ENCODE results near the gene GGA1.

GGA1 gene

GRCh38 chr22:37663521-37664140 lies 55.0 kb downstream of the GGA1 start:
- Histone ChIP-seq H3K27ac (no peak overlapping the region), H3K9me3 (ENCODE audit: severe bottlenecking) (no peaks in the 10 kb centered on the region), H3K27me3 (ENCODE audit: insufficient read depth, low read depth, severe bottlenecking) (no peaks in the 10 kb centered on the region), H3K4me3 (ENCODE audit: low read depth, low read length) (no peak overlapping the region), H3K36me3 (peaks cover 49% of the 10 kb centered on the region)
- no peak for TF ChIP-seq CTCF (IDR thresholded peaks at IDR 0.05; ENCODE audit: low read depth, low read length)
- DNase-seq = no peak

DNA sequence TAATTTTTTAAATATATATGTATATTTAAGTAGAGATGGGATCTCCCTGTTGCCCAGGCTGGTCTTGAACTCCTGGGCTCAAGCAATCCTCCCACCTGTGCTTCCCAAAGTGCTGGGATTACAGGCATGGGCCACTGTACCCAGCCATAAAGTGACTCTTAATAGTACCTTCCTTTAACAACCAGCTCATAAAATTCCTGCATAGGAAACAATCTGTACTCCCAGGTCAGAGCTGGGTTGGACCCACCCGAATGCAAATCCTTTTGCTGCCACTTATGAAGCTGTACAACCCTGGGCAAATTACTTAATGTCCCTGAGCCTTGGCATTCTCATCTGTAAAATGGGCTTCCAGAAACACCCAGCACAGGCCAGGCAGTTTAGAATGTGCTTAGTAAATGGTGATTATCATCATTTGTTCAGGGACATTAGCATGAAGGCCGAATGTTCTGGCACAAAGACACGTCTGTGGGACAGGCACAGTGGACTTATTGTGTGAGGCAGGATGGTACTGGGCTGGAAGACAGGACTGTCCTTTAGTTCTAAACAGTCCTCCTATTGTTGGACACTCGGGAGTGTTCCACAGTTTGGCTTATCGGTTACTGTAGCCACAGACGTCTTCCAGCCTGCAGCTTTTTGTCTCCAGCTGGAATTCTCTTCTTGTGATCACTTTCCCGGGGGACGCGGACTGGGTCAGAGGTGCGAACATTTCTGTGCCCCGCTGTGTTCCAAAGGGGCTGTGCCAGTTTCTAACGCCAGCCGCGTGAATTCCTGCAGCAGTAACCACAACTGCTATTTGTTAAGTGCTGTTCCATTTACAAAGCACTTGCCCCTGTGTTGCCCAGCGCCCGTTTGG lies 55.8 kb downstream of the GGA1 start:
- peaks cover 51% of the 10 kb centered on the region for H3K36me3 ChIP-seq
- no peak for DNase-seq
- no peaks in the 10 kb centered on the region for H3K9me3 ChIP-seq (ENCODE audit: severe bottlenecking)
- no peak for TF ChIP-seq CTCF (IDR thresholded peaks at IDR 0.05; ENCODE audit: low read depth, low read length)
- H3K27ac ChIP-seq = no peak overlapping the region
- no peaks in the 10 kb centered on the region for H3K27me3 ChIP-seq (ENCODE audit: insufficient read depth, low read depth, severe bottlenecking)
- no peak overlapping the region for H3K4me3 ChIP-seq (ENCODE audit: low read depth, low read length)

DNA sequence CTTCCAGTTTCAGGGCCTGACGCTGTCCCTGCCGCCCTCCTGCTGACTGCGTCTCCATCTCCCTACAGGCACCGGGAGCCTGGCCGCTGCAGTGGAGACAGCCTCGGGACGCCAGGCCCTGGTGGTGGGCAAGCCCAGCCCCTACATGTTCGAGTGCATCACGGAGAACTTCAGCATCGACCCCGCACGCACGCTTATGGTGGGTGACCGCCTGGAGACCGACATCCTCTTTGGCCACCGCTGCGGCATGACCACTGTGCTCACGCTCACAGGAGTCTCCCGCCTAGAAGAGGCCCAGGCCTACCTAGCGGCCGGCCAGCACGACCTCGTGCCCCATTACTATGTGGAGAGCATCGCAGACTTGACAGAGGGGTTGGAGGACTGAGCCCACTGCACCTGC lies 56.9 kb downstream of the GGA1 start:
- H3K9me3 ChIP-seq (ENCODE audit: severe bottlenecking) = no peaks in the 10 kb centered on the region
- no peak for TF ChIP-seq CTCF (IDR thresholded peaks at IDR 0.05; ENCODE audit: low read depth, low read length)
- peaks cover 44% of the 10 kb centered on the region for H3K36me3 ChIP-seq
- no peaks in the 10 kb centered on the region for H3K27me3 ChIP-seq (ENCODE audit: insufficient read depth, low read depth, severe bottlenecking)
- H3K4me3 ChIP-seq (ENCODE audit: low read depth, low read length) = no peak overlapping the region
- H3K27ac ChIP-seq = no peak overlapping the region
- DNase-seq = no peak

DNA sequence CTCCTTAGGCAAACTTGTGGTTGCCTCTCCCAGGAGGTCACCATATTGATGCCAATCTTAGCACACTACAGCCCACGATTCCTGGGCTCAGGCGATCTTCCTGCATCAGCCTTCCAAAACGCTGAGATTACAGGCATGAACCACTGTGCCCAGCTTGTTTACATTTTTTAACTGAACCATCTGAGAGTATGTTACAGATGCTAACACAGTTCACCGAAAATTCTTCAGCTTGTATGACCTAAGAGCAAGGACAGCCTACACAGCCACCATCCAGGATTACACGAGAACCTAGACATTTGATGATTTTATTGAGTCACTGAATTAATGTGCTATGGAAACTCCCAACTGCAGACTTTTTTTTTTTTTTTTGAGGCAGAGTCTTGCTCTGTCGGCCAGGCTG lies 61.0 kb downstream of the GGA1 start:
- Histone ChIP-seq H3K4me3 (ENCODE audit: low read depth, low read length) (no peak overlapping the region), H3K36me3 (peaks cover 31% of the 10 kb centered on the region), H3K27ac (no peak overlapping the region), H3K9me3 (ENCODE audit: severe bottlenecking) (no peaks in the 10 kb centered on the region), H3K27me3 (ENCODE audit: insufficient read depth, low read depth, severe bottlenecking) (no peaks in the 10 kb centered on the region)
- DNase-seq = no peak
- no peak for TF ChIP-seq CTCF (IDR thresholded peaks at IDR 0.05; ENCODE audit: low read depth, low read length)

- Histone ChIP-seq H3K9me3 (ENCODE audit: severe bottlenecking) (no peaks in the 10 kb centered on the region), H3K27me3 (ENCODE audit: insufficient read depth, low read depth, severe bottlenecking) (no peaks in the 10 kb centered on the region), H3K4me3 (ENCODE audit: low read depth, low read length) (no peak overlapping the region), H3K36me3 (peaks cover 6% of the 10 kb centered on the region), H3K27ac (no peak overlapping the region)
- DNase-seq = no peak
- TF ChIP-seq CTCF (IDR thresholded peaks at IDR 0.05; ENCODE audit: low read depth, low read length) = no peak
These were observed 63.7 kb downstream of the GGA1 start for GRCh38 chr22:37672206-37672919.

Data from WERI-Rb-1 (cell line).